ENCODE measurements around the gene CYTH3.
"Not testable (repeated sequence)": the region's sequence is repeated elsewhere in the genome, so short reads cannot be mapped to it uniquely, and the experiment has no call there.

Gene CYTH3

DNA sequence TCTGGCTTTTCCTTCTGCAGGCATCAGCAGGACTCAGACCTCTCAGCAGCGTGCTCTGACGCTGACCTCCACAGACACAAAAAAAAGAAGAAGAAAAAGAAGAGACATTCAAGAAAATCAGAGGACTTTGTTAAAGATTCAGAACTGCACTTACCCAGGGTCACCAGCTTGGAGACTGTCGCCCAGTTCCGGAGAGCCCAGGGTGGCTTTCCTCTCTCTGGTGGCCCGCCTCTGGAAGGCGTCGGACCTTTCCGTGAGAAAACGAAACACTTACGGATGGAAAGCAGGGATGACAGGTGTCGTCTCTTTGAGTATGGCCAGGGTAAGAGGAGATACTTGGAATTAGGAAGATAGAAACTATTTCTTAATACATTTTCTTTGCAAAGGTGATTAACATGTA is 115.7 kb downstream of the CYTH3 start:
- H3K4me3 ChIP-seq (ENCODE audit: low read length), result no peak overlapping the region
- TF ChIP-seq CTCF (conservative IDR thresholded peaks at IDR 0.05; ENCODE audit: low read depth, low read length), result no peak
- no peak for DNase-seq (ENCODE audit: low read depth)

DNA sequence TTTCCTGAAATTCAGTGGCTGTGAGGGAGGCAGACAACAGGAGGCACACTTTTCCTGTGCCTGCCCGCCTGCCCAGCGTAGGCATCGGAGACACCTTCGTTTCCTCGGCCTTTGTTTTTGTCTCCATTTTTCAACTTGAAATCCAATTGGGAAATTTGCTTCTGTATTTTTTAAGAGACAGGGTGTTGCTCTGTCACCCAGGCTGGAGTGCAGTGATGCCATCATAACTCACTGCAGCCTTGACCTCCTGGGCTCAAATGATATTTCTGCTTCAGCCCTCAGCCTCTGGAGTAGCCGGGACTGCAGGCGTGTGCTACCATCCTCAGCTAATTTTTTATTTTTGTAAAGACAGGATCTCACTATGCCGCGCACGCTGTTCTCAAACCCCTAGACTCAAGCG is 116.8 kb downstream of the CYTH3 start:
- no peak for TF ChIP-seq CTCF (conservative IDR thresholded peaks at IDR 0.05; ENCODE audit: low read depth, low read length)
- DNase-seq (ENCODE audit: low read depth), result no peak
- H3K4me3 ChIP-seq (ENCODE audit: low read length), result no peak overlapping the region

DNA sequence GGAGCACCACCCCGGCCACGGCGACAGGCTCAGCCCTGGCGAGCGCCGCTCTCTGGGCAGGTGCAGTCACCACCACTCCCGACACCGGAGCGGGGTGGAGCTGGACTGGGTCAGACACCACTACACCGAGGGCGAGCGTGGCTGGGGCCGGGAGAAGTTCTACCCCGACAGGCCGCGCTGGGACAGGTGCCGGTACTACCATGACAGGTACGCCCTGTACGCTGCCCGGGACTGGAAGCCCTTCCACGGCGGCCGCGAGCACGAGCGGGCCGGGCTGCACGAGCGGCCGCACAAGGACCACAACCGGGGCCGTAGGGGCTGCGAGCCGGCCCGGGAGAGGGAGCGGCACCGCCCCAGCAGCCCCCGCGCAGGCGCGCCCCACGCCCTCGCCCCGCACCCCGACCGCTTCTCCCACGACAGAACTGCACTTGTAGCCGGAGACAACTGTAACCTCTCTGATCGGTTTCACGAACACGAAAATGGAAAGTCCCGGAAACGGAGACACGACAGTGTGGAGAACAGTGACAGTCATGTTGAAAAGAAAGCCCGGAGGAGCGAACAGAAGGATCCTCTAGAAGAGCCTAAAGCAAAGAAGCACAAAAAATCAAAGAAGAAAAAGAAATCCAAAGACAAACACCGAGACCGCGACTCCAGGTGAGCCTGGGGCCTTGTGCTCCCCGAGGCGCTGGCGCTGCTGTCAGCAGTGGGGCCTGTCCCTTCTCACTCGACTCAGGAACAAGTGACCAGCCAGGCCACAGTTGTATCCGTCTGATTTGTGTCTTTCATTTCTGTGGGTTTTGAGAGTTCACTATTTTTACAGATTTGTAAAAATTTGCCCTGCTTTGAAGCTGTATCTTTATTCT is 117.7 kb downstream of the CYTH3 start:
- DNase-seq (ENCODE audit: low read depth), result no peak
- H3K4me3 ChIP-seq (ENCODE audit: low read length), result no peak overlapping the region
- no peak for TF ChIP-seq CTCF (conservative IDR thresholded peaks at IDR 0.05; ENCODE audit: low read depth, low read length)

DNA sequence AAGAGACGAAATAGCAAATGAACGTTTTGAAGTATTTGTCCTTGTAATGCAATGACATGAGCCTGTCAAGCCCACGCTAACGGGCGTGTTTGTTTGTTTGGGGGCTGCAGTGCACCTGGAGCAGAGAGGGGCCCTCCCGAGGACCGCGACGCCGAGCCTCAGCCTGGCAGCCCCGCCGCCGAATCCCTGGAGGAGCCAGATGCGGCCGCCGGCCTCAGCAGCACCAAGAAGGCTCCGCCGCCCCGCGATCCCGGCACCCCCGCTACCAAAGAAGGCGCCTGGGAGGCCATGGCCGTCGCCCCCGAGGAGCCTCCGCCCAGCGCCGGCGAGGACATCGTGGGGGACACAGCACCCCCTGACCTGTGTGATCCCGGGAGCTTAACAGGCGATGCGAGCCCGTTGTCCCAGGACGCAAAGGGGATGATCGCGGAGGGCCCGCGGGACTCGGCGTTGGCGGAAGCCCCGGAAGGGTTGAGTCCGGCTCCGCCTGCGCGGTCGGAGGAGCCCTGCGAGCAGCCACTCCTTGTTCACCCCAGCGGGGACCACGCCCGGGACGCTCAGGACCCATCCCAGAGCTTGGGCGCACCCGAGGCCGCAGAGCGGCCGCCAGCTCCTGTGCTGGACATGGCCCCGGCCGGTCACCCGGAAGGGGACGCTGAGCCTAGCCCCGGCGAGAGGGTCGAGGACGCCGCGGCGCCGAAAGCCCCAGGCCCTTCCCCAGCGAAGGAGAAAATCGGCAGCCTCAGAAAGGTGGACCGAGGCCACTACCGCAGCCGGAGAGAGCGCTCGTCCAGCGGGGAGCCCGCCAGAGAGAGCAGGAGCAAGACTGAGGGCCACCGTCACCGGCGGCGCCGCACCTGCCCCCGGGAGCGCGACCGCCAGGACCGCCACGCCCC is 118.5 kb downstream of the CYTH3 start:
- TF ChIP-seq CTCF (conservative IDR thresholded peaks at IDR 0.05; ENCODE audit: low read depth, low read length), result no peak
- no peak overlapping the region for H3K4me3 ChIP-seq (ENCODE audit: low read length)
- DNase-seq (ENCODE audit: low read depth), result no peak

DNA sequence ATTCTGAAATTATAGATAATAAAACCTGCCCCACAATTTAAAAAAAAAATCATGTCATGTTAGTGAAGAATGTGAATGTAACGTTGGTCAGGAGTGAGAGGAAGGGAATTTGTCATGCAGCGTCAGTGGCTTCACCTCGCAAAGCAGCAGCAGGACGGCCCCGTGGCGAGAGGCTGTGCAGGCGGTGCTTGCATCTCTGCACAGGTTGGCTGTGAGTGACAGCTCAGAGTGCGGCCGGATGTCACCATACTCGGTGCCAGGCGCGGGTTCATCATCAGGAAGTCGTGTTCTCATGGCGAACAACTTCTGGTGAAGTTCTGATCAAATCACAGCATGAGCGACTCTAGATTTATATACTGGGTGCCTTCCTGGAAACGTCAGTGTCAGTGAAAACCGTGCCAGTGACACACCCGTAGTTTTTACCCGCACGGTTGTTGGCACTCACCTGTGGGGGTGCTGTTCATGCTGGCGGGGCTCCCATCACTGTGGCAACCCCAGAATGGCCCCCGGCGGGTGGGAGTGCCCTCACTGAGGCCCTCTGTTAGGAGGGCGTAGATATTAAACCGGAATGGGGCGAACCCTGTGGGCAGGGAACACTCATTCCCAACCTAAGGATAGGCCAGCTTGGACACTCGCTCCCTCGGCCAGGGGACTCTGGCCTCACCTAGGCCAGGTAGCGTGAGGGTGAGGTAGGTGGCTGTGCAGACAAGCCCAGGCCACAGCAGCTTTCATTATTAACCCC is 120.3 kb downstream of the CYTH3 start:
- DNase-seq (ENCODE audit: low read depth), result no peak
- H3K4me3 ChIP-seq (ENCODE audit: low read length), result no peak overlapping the region
- TF ChIP-seq CTCF (conservative IDR thresholded peaks at IDR 0.05; ENCODE audit: low read depth, low read length), result no peak

- not testable (repeated sequence) for H3K4me3 ChIP-seq (ENCODE audit: low read length); DNase-seq (ENCODE audit: low read depth)
Measured at GRCh38 chr7:6151527-6151926, 120.9 kb downstream of the CYTH3 start.

DNA sequence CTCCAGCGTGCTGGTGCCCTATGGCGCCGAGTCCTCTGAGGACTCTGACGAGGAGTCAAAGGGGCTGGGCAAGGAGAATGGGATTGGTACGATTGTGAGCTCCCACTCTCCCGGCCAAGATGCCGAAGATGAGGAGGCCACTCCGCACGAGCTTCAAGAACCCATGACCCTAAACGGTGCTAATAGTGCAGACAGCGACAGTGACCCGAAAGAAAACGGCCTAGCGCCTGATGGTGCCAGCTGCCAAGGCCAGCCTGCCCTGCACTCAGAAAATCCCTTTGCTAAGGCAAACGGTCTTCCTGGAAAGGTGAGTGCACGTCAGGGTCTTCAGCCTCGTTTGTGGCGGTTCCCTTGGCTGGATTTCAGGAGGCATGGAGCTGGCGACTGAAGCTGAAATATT is 122.4 kb downstream of the CYTH3 start:
- no peak for DNase-seq (ENCODE audit: low read depth)
- no peak for TF ChIP-seq CTCF (conservative IDR thresholded peaks at IDR 0.05; ENCODE audit: low read depth, low read length)
- no peak overlapping the region for H3K4me3 ChIP-seq (ENCODE audit: low read length)
